Activated T-cell treated with anti-CD3 and anti-CD28 coated beads, Interleukin-2, amount 50 U/mL, for 72 hours (primary cell): ENCODE measurements around the gene ZNF117. TPM values are rescaled to one million over a fixed set of nuclear protein-coding genes. Genes with fewer than 3 reads are reported as not detected.
"Not testable (repeated sequence)": the region's sequence is repeated elsewhere in the genome, so short reads cannot be mapped to it uniquely, and the experiment has no call there.

Source experiments
- ATAC-seq, 2 donors: fragments of 150-1000 bp; cut with Tn5 transposase; replicated peaks in 1 of 2; 2 replicates each; pipeline ENCODE4 v1.10.0; 2021; ENCODE audit warnings: moderate library complexity in 2 of 2, mild to moderate bottlenecking in 1 of 2
- DNase-seq, 2 donors: peaks; one replicate each; pipeline ENCODE4 v3.0.0; 2021 to 2022; ENCODE audit warnings: mixed read lengths in 1 of 2
- H3K27ac Mint-ChIP-seq: one replicate; pipeline ENCODE4 v1.8.0; 2022; ENCODE audit warnings: mild to moderate bottlenecking, moderate library complexity, mixed read lengths
- H3K27me3 Mint-ChIP-seq: one replicate; pipeline ENCODE4 v1.8.0; 2022; ENCODE audit warnings: low read depth, mixed read lengths
- H3K36me3 Mint-ChIP-seq, 2 donors: one replicate each; pipeline ENCODE4 v1.8.0; 2022; ENCODE audit warnings: mixed read lengths in 2 of 2, mild to moderate bottlenecking in 1 of 2; ENCODE audit not compliant: insufficient read depth in 2 of 2
- H3K4me1 Mint-ChIP-seq: one replicate; pipeline ENCODE4 v1.8.0; 2022; ENCODE audit warnings: low read depth, mixed read lengths
- H3K4me3 Mint-ChIP-seq, 2 donors: one replicate each; pipeline ENCODE4 v1.8.0; 2022; ENCODE audit warnings: mild to moderate bottlenecking in 2 of 2, mixed read lengths in 2 of 2, moderate library complexity in 2 of 2
- H3K9me3 Mint-ChIP-seq, 2 donors: one replicate each; pipeline ENCODE4 v1.8.0; 2022; ENCODE audit warnings: mixed read lengths in 2 of 2
- total RNA-seq, 2 donors: library from RNA; stranded (reverse); gene quantifications; one replicate each; pipeline ENCODE4 v1.2.3, GENCODE V29; 2022

Gene ZNF117
- total RNA-seq, 2 donors from 2014 or later, result 6.6 to 6.9 TPM

- Mint-ChIP-seq H3K4me3 (no peak overlapping the region), H3K27me3 (no peaks in the 10 kb centered on the region), H3K36me3 (peaks cover 30 to 59% of the 10 kb centered on the region in 2 donors), H3K27ac (no peak overlapping the region), H3K4me1 (no peaks in the 10 kb centered on the region), H3K9me3 (peaks cover 19 to 21% of the 10 kb centered on the region in 2 donors)
- ATAC-seq (no peak), DNase-seq (no peak)
Measured at GRCh38 chr7:64978497-64979203, 12.2 kb downstream of the ZNF117 start.

DNA sequence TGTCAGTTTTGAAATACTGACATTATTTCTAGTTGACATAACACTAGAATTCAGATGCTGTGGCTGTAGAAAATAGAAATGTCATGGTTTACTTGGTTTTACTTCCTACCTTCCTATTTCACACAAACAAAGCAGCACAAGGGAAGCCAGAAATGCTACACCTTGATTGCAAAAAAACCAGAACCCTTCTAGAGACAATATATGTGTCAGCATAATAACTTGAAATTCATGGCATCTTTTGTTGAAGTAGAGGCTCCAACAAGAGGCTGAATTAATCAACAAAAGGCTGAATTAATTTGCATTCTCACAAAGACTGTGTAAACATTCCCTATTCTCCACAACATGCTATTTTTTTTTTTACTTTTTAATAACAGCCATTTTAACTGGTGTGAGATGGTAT is 25.2 kb downstream of the ZNF117 start:
- Mint-ChIP-seq H3K4me3 (no peak overlapping the region), H3K9me3 (peaks cover 3 to 13% of the 10 kb centered on the region in 2 donors), H3K36me3 (peaks cover 4 to 9% of the 10 kb centered on the region in 2 donors), H3K27ac (no peak overlapping the region), H3K4me1 (no peaks in the 10 kb centered on the region), H3K27me3 (no peaks in the 10 kb centered on the region)
- no peak for ATAC-seq
- no peak for DNase-seq

DNA sequence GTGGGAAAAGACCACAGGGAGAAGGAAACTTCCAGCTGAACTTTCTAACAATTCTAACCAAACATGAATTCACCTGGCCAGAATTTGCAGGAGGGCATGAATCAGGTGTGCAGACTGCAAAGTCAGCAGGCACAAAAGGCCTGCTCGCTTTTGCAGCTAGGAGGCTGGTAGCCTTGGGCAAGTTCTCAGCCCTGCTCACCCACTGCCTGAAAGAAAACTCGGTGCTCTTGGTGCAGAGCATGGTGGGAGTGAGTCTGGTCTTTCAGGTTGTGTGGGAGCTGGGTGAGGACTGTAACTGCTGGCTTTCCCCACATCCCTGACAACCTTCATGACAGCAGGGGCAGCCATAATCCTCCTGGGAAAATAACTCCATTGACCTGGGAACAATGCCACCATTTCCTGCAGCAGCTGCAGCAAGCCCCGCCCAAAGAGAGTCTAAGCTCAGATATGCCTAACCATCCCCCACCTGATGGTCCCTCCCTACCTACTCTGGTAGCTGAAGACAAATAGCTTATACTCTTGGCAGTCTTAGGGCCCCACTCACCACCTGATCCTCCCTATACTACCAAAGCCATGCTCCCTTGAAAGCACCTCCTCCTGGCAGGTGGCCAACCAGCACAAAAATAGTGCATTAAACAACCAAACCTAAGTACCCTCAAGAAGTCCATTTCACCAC is 31.6 kb downstream of the ZNF117 start:
- DNase-seq (no peak), ATAC-seq (no peak)
- Mint-ChIP-seq H3K27me3 (peaks cover 8% of the 10 kb centered on the region), H3K4me3 (no peak overlapping the region), H3K9me3 (peaks cover 3 to 12% of the 10 kb centered on the region in 2 donors), H3K4me1 (no peaks in the 10 kb centered on the region), H3K36me3 (peaks cover 3 to 4% of the 10 kb centered on the region in 2 donors), H3K27ac (no peak overlapping the region)

- no peak for DNase-seq
- Mint-ChIP-seq H3K27me3 (peaks cover 30% of the 10 kb centered on the region), H3K9me3 (no peaks in the 10 kb centered on the region), H3K4me3 (no peak overlapping the region), H3K4me1 (no peaks in the 10 kb centered on the region), H3K27ac (no peak overlapping the region), H3K36me3 (no peaks in the 10 kb centered on the region)
- peak in 1 of 2 donors; percentile 47 for ATAC-seq
Measured at GRCh38 chr7:64951250-64951848, 39.5 kb downstream of the ZNF117 start.

DNA sequence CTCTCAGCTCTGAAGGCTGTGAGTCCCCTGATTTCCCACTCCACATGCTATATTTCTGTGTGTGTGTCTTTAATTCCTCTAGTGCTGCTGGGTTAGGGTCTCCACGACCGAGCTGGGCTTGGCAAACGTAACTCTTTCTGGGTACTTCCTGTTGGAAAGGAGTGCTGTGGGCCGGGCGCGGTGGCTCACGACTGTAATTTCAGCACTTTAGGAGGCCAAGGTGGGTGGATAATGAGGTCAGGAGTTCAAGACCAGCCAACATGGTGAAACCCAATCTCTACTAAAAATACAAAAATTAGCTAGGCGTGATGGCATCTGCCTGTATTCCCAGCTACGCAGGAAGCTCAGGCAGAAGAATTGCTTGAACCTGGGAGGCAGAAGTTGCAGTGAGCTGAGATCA is 40.2 kb downstream of the ZNF117 start:
- peaks cover 37% of the 10 kb centered on the region for H3K27me3 Mint-ChIP-seq
- H3K36me3 Mint-ChIP-seq, H3K27ac Mint-ChIP-seq, DNase-seq, H3K9me3 Mint-ChIP-seq, H3K4me1 Mint-ChIP-seq, ATAC-seq, H3K4me3 Mint-ChIP-seq: not testable (repeated sequence)

DNA sequence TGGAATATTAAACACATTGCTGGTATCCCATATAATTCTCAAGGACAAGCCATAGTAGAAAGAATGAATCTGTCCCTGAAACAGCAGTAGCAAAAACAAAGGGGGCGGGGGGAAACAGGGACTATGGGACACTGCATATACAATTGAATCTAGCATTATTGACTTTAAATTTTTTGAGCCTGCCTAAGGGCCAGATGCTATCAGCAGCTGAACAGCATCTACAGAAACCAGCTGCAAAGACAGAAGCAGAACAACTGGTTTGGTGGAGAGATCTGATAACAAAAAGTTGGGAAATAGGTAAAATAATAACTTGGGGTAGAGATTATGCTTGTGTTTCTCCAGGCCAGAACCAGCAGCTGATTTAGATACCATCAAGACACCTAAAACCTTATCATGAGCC is 42.1 kb downstream of the ZNF117 start:
- not testable (repeated sequence) for DNase-seq, ATAC-seq, H3K36me3 Mint-ChIP-seq, H3K4me3 Mint-ChIP-seq, H3K4me1 Mint-ChIP-seq, H3K27ac Mint-ChIP-seq, H3K9me3 Mint-ChIP-seq
- peaks cover 40% of the 10 kb centered on the region for H3K27me3 Mint-ChIP-seq

- Mint-ChIP-seq H3K4me3 (peak overlapping the region; percentile 57 to 62), H3K36me3 (peaks cover 0 to 1% of the 10 kb centered on the region in 2 donors), H3K4me1 (no peaks in the 10 kb centered on the region), H3K9me3 (no peaks in the 10 kb centered on the region), H3K27ac (no peak overlapping the region), H3K27me3 (peaks cover 40% of the 10 kb centered on the region)
- peak in 1 of 2 donors; percentile 5 for DNase-seq
- peak; percentile 27 to 42 for ATAC-seq
Measured at GRCh38 chr7:64947252-64948000, 43.4 kb downstream of the ZNF117 start.

GRCh38 chr7:64946772-64947171 is 44.1 kb downstream of the ZNF117 start:
- Mint-ChIP-seq H3K27me3 (peaks cover 40% of the 10 kb centered on the region), H3K4me3 (no peak overlapping the region), H3K4me1 (no peaks in the 10 kb centered on the region), H3K27ac (no peak overlapping the region), H3K36me3 (peaks cover 0 to 1% of the 10 kb centered on the region in 2 donors), H3K9me3 (no peaks in the 10 kb centered on the region)
- ATAC-seq (peak; percentile 73 to 74), DNase-seq (peak; percentile 43 to 44)

GRCh38 chr7:64945503-64946175 is 45.2 kb downstream of the ZNF117 start:
- Mint-ChIP-seq H3K27me3 (peaks cover 40% of the 10 kb centered on the region), H3K9me3 (no peaks in the 10 kb centered on the region), H3K4me1 (no peaks in the 10 kb centered on the region), H3K36me3 (peaks cover 0 to 1% of the 10 kb centered on the region in 2 donors), H3K4me3 (no peak overlapping the region), H3K27ac (no peak overlapping the region)
- DNase-seq (no peak), ATAC-seq (no peak)

GRCh38 chr7:64944667-64945502 is 46.0 kb downstream of the ZNF117 start:
- peak in 1 of 2 donors; percentile 23 for ATAC-seq
- H3K4me1 Mint-ChIP-seq, H3K27ac Mint-ChIP-seq, DNase-seq, H3K9me3 Mint-ChIP-seq, H3K36me3 Mint-ChIP-seq, H3K4me3 Mint-ChIP-seq: not testable (repeated sequence)
- peaks cover 38% of the 10 kb centered on the region for H3K27me3 Mint-ChIP-seq

GRCh38 chr7:64940021-64940420 is 50.8 kb downstream of the ZNF117 start:
- H3K36me3 Mint-ChIP-seq, DNase-seq, H3K4me3 Mint-ChIP-seq, ATAC-seq, H3K27me3 Mint-ChIP-seq, H3K9me3 Mint-ChIP-seq, H3K4me1 Mint-ChIP-seq, H3K27ac Mint-ChIP-seq: not testable (repeated sequence)

DNA sequence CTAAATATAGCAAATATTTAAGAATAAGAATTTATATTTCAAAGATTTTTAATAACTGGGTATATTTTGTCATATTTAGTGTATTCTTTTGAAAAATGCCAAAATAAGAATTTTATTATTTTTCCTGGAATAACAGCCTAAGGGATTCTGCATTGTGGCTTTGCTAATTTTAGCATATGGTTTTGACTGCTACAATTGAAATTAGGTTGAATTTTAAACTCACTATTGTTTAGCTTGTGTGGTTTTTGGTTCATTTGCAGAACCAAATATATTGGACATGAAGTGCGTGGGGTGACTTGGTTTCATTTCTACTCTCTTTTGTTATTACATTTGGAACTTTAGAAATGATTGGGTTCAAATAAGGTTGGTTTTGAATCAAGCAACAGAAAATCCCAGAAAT is 52.3 kb downstream of the ZNF117 start:
- no peak overlapping the region for H3K4me3 Mint-ChIP-seq
- peaks cover 10% of the 10 kb centered on the region for H3K4me1 Mint-ChIP-seq
- H3K9me3 Mint-ChIP-seq, result peaks cover 1 to 3% of the 10 kb centered on the region in 2 donors
- H3K27me3 Mint-ChIP-seq, result no peaks in the 10 kb centered on the region
- no peak overlapping the region for H3K27ac Mint-ChIP-seq
- ATAC-seq (no peak), DNase-seq (no peak)
- peaks cover 4 to 9% of the 10 kb centered on the region in 2 donors for H3K36me3 Mint-ChIP-seq
